Posterior vena cava (tissue), 2 donors: Measurements from ENCODE around the gene SDCCAG8. TPM values are rescaled to one million over a fixed set of nuclear protein-coding genes. Genes with fewer than 3 reads are reported as not detected.

Experiments
- DNase-seq: peaks from one replicate; pipeline ENCODE4 v3.0.0-alpha.2; 2020; ENCODE audit warnings: low spot score
- intact Hi-C, 2 donors: fragments of 100-400 bp; cut with DNase I; formaldehyde crosslinking; loops; one replicate each; pipeline versions ENCODE4 v1.14.1 to v1.14.2; 2022 to 2023
- total RNA-seq, 2 donors: library from RNA; stranded (reverse); fragmentation: NEBNext Ultra II Directional; extraction: Animal tissue kit (Norgen Biotek cat#: 25700); gene quantifications; one replicate each; pipeline ENCODE4 v1.2.1, GENCODE V29; 2021
- donor health status: DM: yes; HTN: yes; CAD: no.
- donor health status: DM: yes; HTN: yes; CAD: no.

SDCCAG8 gene
- total RNA-seq, 2 donors from 2014 or later: 40.8 to 52.1 TPM

GRCh38 chr1:243505986-243506689, 250.3 kb downstream of the SDCCAG8 start:
- DNase-seq: peak; percentile 73

DNA sequence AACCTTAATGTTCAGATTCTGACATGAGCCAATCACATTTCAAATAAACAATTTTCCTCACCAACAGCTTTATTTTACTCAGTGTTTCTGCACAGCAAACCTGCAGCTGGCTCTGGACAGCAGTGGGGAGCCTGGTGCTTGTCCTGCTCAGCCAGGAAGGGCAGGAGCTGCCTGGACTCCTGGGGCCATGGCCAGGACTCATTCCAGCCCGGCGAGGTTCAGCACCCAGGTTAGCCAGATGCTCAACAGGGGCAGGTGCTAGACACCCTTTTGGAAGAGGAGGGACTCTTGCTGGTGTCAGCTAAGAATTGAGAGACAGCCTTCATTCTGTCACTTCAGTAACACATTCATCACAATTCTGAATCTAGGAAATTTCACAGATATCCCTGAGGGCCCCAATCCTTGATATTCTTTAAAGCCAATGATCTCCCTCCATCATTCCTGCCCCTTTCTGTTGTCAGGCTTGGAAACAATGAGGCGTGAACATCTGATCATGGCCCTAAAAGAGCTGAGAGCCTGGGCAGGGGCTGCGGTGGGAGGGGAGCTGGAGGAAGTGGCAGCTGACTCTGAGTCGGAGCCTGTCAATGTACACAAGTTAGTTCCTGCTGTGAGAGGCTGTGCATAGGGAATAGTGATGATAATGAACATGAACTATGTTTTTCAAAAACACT, 251.3 kb downstream of the SDCCAG8 start:
- no peak for DNase-seq
- intact Hi-C loops: no loop called here

More at GRCh38 chr1:243505986-243506689, 250.3 kb downstream of the SDCCAG8 start:
- intact Hi-C loops: no loop called here

DNA sequence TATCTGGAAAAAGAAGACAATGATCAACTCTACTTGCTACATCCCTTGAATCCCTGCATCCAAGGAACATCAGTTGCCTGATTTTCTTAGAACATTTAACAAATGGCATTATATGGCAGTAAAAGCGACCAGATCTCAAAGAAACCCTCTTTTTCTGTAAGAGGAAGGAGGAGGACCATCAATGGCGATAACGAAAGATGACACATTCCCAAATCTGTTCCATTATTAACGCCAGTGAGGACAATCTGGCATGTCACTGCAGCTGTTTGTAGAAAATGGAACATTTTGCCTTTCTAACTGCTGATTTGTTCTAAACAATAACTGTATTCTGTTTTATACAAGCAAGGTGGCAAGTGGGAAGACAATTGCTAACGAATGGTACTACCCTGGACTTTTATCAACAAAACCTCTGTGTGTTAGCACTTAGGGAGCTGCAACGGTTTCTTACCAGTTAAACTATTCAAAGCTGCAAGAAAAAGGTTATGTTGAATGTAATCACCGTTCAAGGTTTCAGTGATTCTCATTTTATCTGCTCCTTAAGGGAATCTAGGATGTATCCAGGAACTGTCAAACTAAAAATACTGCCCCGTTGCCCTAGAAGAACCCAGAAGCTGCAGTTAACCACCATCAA, 251.9 kb downstream of the SDCCAG8 start:
- DNase-seq: no peak
- intact Hi-C loops: no loop called here

DNA sequence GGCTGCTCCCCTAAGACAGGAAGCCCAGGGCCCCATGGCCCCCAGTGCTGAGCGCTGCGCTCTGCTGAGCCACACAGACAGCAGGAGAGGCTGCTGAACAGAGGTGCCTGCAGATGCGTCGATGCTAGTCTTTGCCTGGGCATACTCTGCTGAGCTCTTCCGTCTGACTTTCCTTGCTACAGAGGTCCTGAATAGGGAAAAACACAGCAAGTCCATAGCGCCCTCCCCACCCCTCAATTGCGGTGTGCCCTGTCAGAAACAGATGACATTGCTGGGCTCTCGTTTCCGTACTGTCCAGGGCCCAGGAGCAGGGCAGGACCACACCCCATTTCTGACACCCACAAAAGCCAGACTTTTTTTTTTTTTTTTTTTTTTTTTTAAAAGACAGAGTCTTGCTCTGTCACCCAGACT, 252.5 kb downstream of the SDCCAG8 start:
- DNase-seq: no peak
- intact Hi-C loops: no loop called here

DNA sequence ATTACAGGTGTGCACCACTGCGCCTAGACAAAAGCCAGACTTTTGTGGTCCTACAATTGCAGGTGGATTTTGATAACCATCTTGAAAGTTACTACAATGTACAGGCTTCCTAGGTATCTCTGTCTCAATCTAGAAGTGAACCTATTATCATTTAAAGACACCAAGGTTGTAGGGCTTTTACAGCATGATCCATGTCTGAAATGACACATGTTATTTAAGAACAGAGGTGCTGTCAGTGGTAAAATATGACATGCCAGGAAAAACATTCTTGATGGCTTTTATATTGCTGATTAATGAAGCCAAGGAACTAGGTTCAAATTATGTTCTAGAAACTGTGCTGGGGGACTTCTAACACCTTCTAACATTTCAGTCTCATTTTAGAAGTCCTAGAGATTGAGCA, 253.1 kb downstream of the SDCCAG8 start:
- DNase-seq: no peak
- intact Hi-C loops: no loop called here

DNA sequence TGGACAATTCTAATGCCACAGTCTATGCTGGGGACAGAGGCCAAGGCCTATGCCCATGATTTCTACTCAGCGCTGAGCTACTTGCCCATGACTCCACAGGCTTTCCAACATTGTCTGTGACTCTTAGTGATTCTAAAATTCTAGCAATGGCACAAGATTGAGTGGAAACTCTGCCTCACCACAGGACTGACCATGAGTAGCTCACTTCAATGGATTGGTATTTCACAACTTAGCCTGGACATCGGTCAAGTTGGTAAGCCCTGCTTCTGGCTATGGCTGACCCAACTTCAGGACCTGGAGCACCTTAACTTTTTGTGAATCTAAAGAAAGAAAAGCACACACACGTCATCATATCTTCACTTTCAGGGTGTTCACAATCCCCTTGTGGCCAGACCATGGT, 255.1 kb downstream of the SDCCAG8 start:
- DNase-seq: no peak
- intact Hi-C loops: no loop called here

DNA sequence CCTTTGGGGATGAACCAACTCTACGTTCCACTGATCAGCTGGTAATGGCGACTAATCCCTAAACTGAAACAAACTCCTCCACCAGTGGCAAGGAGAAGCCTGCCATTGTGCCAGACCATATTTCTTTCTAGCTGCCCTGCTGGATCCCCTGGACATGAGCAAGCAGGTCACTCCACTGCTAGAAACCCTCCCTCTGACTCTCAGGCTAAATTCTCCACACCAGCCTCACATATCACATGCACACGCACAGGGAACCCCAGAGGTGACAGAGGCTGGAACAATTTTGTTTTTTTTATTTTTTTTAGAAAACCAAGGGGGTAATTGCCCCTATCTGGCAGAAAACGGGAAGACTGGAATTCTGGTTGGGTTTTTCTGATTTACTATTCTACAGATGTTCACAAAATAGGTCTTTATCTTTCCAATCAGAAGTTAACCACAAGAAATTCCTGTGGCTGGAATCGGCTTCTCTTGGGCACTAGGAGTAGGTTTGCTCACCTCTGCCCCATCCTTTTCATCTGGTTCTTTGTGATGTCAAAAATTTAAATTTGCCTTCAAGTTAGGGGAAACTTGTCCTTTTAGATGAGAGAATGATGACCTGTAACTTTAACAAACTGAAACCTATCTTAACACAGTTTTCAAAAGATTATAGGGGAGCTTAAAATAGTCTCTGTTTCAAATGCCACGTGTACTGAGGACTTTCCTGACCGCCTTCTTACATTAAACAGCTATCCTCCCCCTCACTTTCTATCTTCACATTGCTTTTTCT, 258.1 kb downstream of the SDCCAG8 start:
- intact Hi-C loops: no loop called here
- DNase-seq: no peak

- intact Hi-C loops: no loop called here
- DNase-seq: no peak
These were observed 259.1 kb downstream of the SDCCAG8 start for GRCh38 chr1:243514927-243515326.

GRCh38 chr1:243520831-243521230, 265.0 kb downstream of the SDCCAG8 start:
- intact Hi-C loops: no loop called here
- DNase-seq: no peak

DNA sequence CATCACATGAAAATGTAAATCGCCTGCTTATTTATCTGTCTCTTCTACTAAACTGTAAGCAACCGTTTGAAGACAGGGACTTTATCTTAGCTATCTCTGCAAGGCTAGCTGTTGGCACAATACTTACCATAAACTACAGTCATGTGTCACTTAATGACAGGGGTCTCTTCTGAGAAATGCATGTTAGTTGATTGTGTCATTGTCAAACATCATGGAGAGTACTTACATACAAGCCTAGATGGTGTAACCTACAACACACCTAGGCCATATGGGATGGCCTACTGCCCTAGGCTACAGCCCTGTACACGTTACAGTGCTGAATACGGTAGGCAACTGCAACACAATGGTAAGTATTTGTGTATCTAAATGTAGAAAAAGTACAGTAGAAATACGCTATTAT, 267.9 kb downstream of the SDCCAG8 start:
- intact Hi-C loops: no loop called here
- no peak for DNase-seq

- no peak for DNase-seq
- intact Hi-C loops: no loop called here
These were observed 269.2 kb downstream of the SDCCAG8 start for GRCh38 chr1:243525085-243525487.

GRCh38 chr1:243526180-243526579, 270.3 kb downstream of the SDCCAG8 start:
- DNase-seq: no peak
- intact Hi-C loops: no loop called here

- intact Hi-C loops: no loop called here
- no peak for DNase-seq
These were observed 272.7 kb downstream of the SDCCAG8 start for GRCh38 chr1:243528459-243529121.

DNA sequence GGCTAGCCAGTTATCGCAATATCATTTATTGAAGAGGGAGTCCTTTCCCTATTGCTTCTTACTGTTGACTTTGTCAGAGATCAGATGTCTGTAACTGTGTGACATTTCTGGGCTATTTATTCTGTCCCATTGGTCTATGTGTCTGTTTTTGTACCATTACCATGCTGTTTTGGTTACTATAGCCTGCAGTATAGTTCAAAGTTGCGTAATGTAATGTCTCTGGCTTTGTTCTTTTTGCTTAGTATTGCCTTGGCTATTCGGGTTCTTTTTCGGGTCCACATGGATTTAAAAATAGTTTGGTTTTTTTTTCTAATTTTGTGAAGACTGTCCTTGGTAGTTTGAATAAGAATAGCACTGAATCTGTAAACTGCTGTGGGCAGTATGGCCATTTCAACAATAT, 273.7 kb downstream of the SDCCAG8 start:
- intact Hi-C loops: no loop called here
- DNase-seq: no peak

- DNase-seq: no peak
- intact Hi-C loops: no loop called here
These were observed 279.2 kb downstream of the SDCCAG8 start for GRCh38 chr1:243535014-243535413.

GRCh38 chr1:243539636-243540035, 283.8 kb downstream of the SDCCAG8 start:
- no peak for DNase-seq
- intact Hi-C loops: no loop called here

GRCh38 chr1:243542739-243543415, 287.0 kb downstream of the SDCCAG8 start:
- no peak for DNase-seq
- intact Hi-C loops: no loop called here

- no peak for DNase-seq
- intact Hi-C loops: no loop called here
These were observed 287.7 kb downstream of the SDCCAG8 start for GRCh38 chr1:243543501-243543900.

- no peak for DNase-seq
- intact Hi-C loops: no loop called here
These were observed 290.6 kb downstream of the SDCCAG8 start for GRCh38 chr1:243546457-243546856.
